Progenitor cell of endocrine pancreas (in vitro differentiated cells): ENCODE data around the gene CASKIN1. TPM values are rescaled to one million over a fixed set of nuclear protein-coding genes. Genes with fewer than 3 reads are reported as not detected.

ENCODE experiments used
- DNase-seq: peaks from one replicate; pipeline ENCODE4 v3.0.0; 2021; ENCODE audit warnings: low spot score; ENCODE audit not compliant: unreplicated experiment
- H3K27ac Mint-ChIP-seq: 2 replicates; pipeline ENCODE4 v1.8.0; 2021; ENCODE audit warnings: mild to moderate bottlenecking, moderate library complexity, mixed read lengths
- H3K27me3 Mint-ChIP-seq: 2 replicates; pipeline ENCODE4 v1.8.0; 2021; ENCODE audit warnings: mixed read lengths
- H3K36me3 Mint-ChIP-seq: 2 replicates; pipeline ENCODE4 v1.8.0; 2022; ENCODE audit warnings: mixed read lengths; ENCODE audit not compliant: insufficient read depth
- H3K4me1 Mint-ChIP-seq: 2 replicates; pipeline ENCODE4 v1.8.0; 2021; ENCODE audit warnings: low read depth, mixed read lengths
- H3K4me3 Mint-ChIP-seq: 2 replicates; pipeline ENCODE4 v1.8.0; 2021; ENCODE audit warnings: low read depth, mild to moderate bottlenecking, moderate library complexity, mixed read lengths
- H3K9me3 Mint-ChIP-seq: 2 replicates; pipeline ENCODE4 v1.8.0; 2021; ENCODE audit warnings: low read depth, mixed read lengths
- CTCF ChIP-seq: fragments of 200-600 bp; sonication (generic); IDR thresholded peaks from one replicate; pipeline ENCODE4 v1.5.0; 2021; ENCODE audit warnings: antibody characterized with exemption, mild to moderate bottlenecking; ENCODE audit not compliant: unreplicated experiment
- total RNA-seq: library from RNA; stranded (reverse); gene quantifications from 2 replicates; pipeline ENCODE4 v1.2.1, GENCODE V29; 2021

The CASKIN1 gene
- total RNA-seq, 1 donor from 2014 or later = 13.1 TPM

GRCh38 chr16:2165861-2166260 lies 30.5 kb downstream of the CASKIN1 start:
- Mint-ChIP-seq H3K4me1 (no peaks in the 10 kb centered on the region), H3K36me3 (peaks cover 2% of the 10 kb centered on the region), H3K4me3 (no peak overlapping the region), H3K9me3 (no peaks in the 10 kb centered on the region), H3K27ac (peak overlapping the region; percentile 86), H3K27me3 (no peaks in the 10 kb centered on the region)
- no peak for TF ChIP-seq CTCF
- no peak for DNase-seq

- no peaks in the 10 kb centered on the region for H3K27me3 Mint-ChIP-seq
- TF ChIP-seq CTCF = no peak
- no peak for DNase-seq
- H3K27ac Mint-ChIP-seq = peak overlapping the region; percentile 47
- no peaks in the 10 kb centered on the region for H3K4me1 Mint-ChIP-seq
- H3K4me3 Mint-ChIP-seq = no peak overlapping the region
- H3K9me3 Mint-ChIP-seq = no peaks in the 10 kb centered on the region
- H3K36me3 Mint-ChIP-seq = peaks cover 2% of the 10 kb centered on the region
Observed at GRCh38 chr16:2163211-2163881, 33.1 kb downstream of the CASKIN1 start.

- peaks cover 4% of the 10 kb centered on the region for H3K4me1 Mint-ChIP-seq
- no peaks in the 10 kb centered on the region for H3K9me3 Mint-ChIP-seq
Observed at GRCh38 chr16:2162676-2163118, 33.7 kb downstream of the CASKIN1 start.

GRCh38 chr16:2161911-2162310 lies 34.5 kb downstream of the CASKIN1 start:
- H3K36me3 Mint-ChIP-seq = peaks cover 2% of the 10 kb centered on the region

More at GRCh38 chr16:2162676-2163118, 33.7 kb downstream of the CASKIN1 start:
- TF ChIP-seq CTCF = no peak
- H3K4me3 Mint-ChIP-seq = no peak overlapping the region
- peaks cover 2% of the 10 kb centered on the region for H3K36me3 Mint-ChIP-seq
- no peak overlapping the region for H3K27ac Mint-ChIP-seq
- no peak for DNase-seq
- H3K27me3 Mint-ChIP-seq = no peaks in the 10 kb centered on the region

More at GRCh38 chr16:2161911-2162310, 34.5 kb downstream of the CASKIN1 start:
- Mint-ChIP-seq H3K4me3 (no peak overlapping the region), H3K9me3 (no peaks in the 10 kb centered on the region), H3K27me3 (no peaks in the 10 kb centered on the region), H3K4me1 (peaks cover 12% of the 10 kb centered on the region), H3K27ac (peak overlapping the region; percentile 56)
- DNase-seq = no peak
- no peak for TF ChIP-seq CTCF
